DND-41 (cell line): ENCODE measurements around the gene TMEM165.

Experiments
- ATAC-seq: fragments of 200-7000 bp; cut with Tn5 transposase; 3 replicates; pipeline ENCODE4 v1.9.1; 2021; ENCODE audit warnings: low read depth; ENCODE audit not compliant: insufficient read depth
- DNase-seq: peaks from one replicate; pipeline ENCODE4 v3.0.0-alpha.2; 2020
- H2AFZ ChIP-seq: 2 replicates; pipeline ENCODE4 v1.6.0; 2012; ENCODE audit warnings: low read depth, low read length
- H3K27ac ChIP-seq: 2 replicates; pipeline ENCODE4 v1.5.1; 2012; ENCODE audit warnings: low read length, inconsistent platforms
- H3K27me3 ChIP-seq: fragments of 200-600 bp; sonication (generic); 2 replicates; pipeline ENCODE4 v1.6.0; 2012; ENCODE audit warnings: low read length, mild to moderate bottlenecking, inconsistent platforms; ENCODE audit not compliant: insufficient read depth, poor library complexity
- H3K36me3 ChIP-seq: 2 replicates; pipeline ENCODE4 v1.5.1; 2012; ENCODE audit warnings: low read length, inconsistent platforms; ENCODE audit not compliant: insufficient read depth
- H3K4me1 ChIP-seq: 2 replicates; pipeline ENCODE4 v1.5.1; 2012; ENCODE audit warnings: mild to moderate bottlenecking, low read length; ENCODE audit not compliant: insufficient read depth
- H3K4me2 ChIP-seq: 2 replicates; pipeline ENCODE4 v1.6.0; 2012; ENCODE audit warnings: mild to moderate bottlenecking, moderate library complexity, low read length, inconsistent platforms; ENCODE audit not compliant: insufficient read depth
- H3K4me3 ChIP-seq, 2 experiments: fragments of 200-600 bp in 1 of 2; shearing (Covaris generic) in 1 of 2; 2 replicates each; pipeline ENCODE4 v1.5.1; 2012 to 2016; ENCODE audit warnings: inconsistent platforms in 2 of 2, low read length in 2 of 2, mild to moderate bottlenecking in 2 of 2, low read depth in 1 of 2, moderate library complexity in 1 of 2
- H3K79me2 ChIP-seq: 2 replicates; pipeline ENCODE4 v1.6.0; 2012; ENCODE audit warnings: low read length, inconsistent platforms; ENCODE audit not compliant: insufficient read depth
- H3K9ac ChIP-seq: 2 replicates; pipeline ENCODE4 v1.6.0; 2012; ENCODE audit warnings: low read depth, mild to moderate bottlenecking, inconsistent platforms, low read length, moderate library complexity
- H3K9me3 ChIP-seq: 2 replicates; pipeline ENCODE4 v1.5.1; 2012; ENCODE audit warnings: low read length, moderate library complexity, mild to moderate bottlenecking, inconsistent platforms; ENCODE audit not compliant: insufficient read depth, severe bottlenecking
- H4K20me1 ChIP-seq: 2 replicates; pipeline ENCODE4 v1.6.0; 2012; ENCODE audit warnings: low read length; ENCODE audit not compliant: insufficient read depth
- CTCF ChIP-seq: IDR thresholded peaks from 2 replicates; pipeline ENCODE4 v1.5.1; 2012; ENCODE audit warnings: borderline replicate concordance, low read length, moderate library complexity, mild to moderate bottlenecking; ENCODE audit not compliant: poor library complexity, severe bottlenecking; ENCODE audit errors: extremely low read depth
- EZH2 ChIP-seq: IDR thresholded peaks from 3 replicates; pipeline ENCODE4 v1.6.1; 2012; ENCODE audit warnings: borderline replicate concordance, low read depth, mild to moderate bottlenecking, moderate library complexity, low read length, inconsistent platforms; ENCODE audit not compliant: severe bottlenecking

Gene TMEM165

GRCh38 chr4:55410431-55410830 lies 14.7 kb downstream of the TMEM165 start:
- H3K79me2 ChIP-seq, result peaks cover 95% of the 10 kb centered on the region
- no peak overlapping the region for H3K27ac ChIP-seq
- H3K36me3 ChIP-seq, result peaks cover 81% of the 10 kb centered on the region

GRCh38 chr4:55411621-55412020 lies 15.9 kb downstream of the TMEM165 start:
- Histone ChIP-seq H3K4me2 (no peak overlapping the region), H3K79me2 (peaks cover 94% of the 10 kb centered on the region), H3K4me3 (no peak overlapping the region), H3K4me1 (peaks cover 10% of the 10 kb centered on the region; the same call in 1 of the 2 replicates), H3K9me3 (no peaks in the 10 kb centered on the region), H3K9ac (no peak overlapping the region), H3K27ac (no peak overlapping the region), H4K20me1 (peaks cover 50% of the 10 kb centered on the region), H2AFZ (no peak overlapping the region), H3K27me3 (no peaks in the 10 kb centered on the region), H3K36me3 (peaks cover 80% of the 10 kb centered on the region)
- TF ChIP-seq EZH2 (no peak), CTCF (no peak)
- ATAC-seq, result no peak
- no peak for DNase-seq

More at GRCh38 chr4:55410431-55410830, 14.7 kb downstream of the TMEM165 start:
- no peaks in the 10 kb centered on the region for H3K9me3 ChIP-seq
- H3K4me2 ChIP-seq, result no peak overlapping the region
- H4K20me1 ChIP-seq, result peaks cover 54% of the 10 kb centered on the region
- H2AFZ ChIP-seq, result no peak overlapping the region
- DNase-seq, result no peak
- H3K27me3 ChIP-seq, result no peaks in the 10 kb centered on the region
- ATAC-seq, result no peak
- TF ChIP-seq EZH2 (no peak), CTCF (no peak)
- peaks cover 10% of the 10 kb centered on the region; the same call in 1 of the 2 replicates for H3K4me1 ChIP-seq
- H3K4me3 ChIP-seq, result no peak overlapping the region
- H3K9ac ChIP-seq, result no peak overlapping the region

- H3K9ac ChIP-seq, result no peak overlapping the region
- no peak overlapping the region for H3K27ac ChIP-seq
- no peaks in the 10 kb centered on the region for H3K4me1 ChIP-seq
- TF ChIP-seq EZH2, result no peak
- no peak for TF ChIP-seq CTCF
- H3K27me3 ChIP-seq, result no peaks in the 10 kb centered on the region
- no peak overlapping the region for H3K4me2 ChIP-seq
- peaks cover 20% of the 10 kb centered on the region; the same call in 1 of the 2 replicates for H4K20me1 ChIP-seq
- DNase-seq (no peak), ATAC-seq (no peak)
- peaks cover 61% of the 10 kb centered on the region for H3K79me2 ChIP-seq
- peaks cover 81% of the 10 kb centered on the region for H3K36me3 ChIP-seq
- H3K4me3 ChIP-seq, result no peak overlapping the region
- H3K9me3 ChIP-seq, result no peaks in the 10 kb centered on the region
- H2AFZ ChIP-seq, result no peak overlapping the region
Observed at GRCh38 chr4:55416176-55416575, 20.4 kb downstream of the TMEM165 start.
